ENCODE data around the gene PTDSS2. TPM values are rescaled to one million over a fixed set of nuclear protein-coding genes. Genes with fewer than 3 reads are reported as not detected.

Gene PTDSS2
- total and polyA plus RNA-seq, 10 of the 15 experiments (the other 5 are each of a cell fraction or from before 2014, with no cell fraction given) = 0.39 to 21.1 (median 10.8) TPM

- no peak for TF ChIP-seq ZNF687 (IDR thresholded peaks at IDR 0.05)
These were observed 44.6 kb upstream of the PTDSS2 start (continued) for GRCh38 chr11:405323-405953.

GRCh38 chr11:405954-406795 lies 43.9 kb upstream of the PTDSS2 start:
- Histone ChIP-seq H3K4me1 (ENCODE audit: control insufficient read depth, insufficient read depth, low read length) (peaks cover 6% of the 10 kb centered on the region; the same call in 1 of the 2 replicates), H2AFZ (ENCODE audit: control insufficient read depth, low read depth, low read length) (peak overlapping the region; percentile 68), H3K36me3 (ENCODE audit: control insufficient read depth in 2 of 2, insufficient read depth in 2 of 2, low read length in 1 of 2) (no peaks in the 10 kb centered on the region), H3K4me3 (peak overlapping the region; percentile 44; the same call in 1 of the 2 replicates), H3K79me2 (ENCODE audit: control insufficient read depth, insufficient read depth, low read length) (no peaks in the 10 kb centered on the region), H3K9ac (ENCODE audit: control insufficient read depth, insufficient read depth, low read length) (peak overlapping the region; percentile 29; the same call in 1 of the 2 replicates), H3K27ac (ENCODE audit: control insufficient read depth, insufficient read depth) (peak overlapping the region; percentile 44), H3K27me3 (replicated peaks in 1 of 2; ENCODE audit: control insufficient read depth in 2 of 2, insufficient read depth in 2 of 2, low read length in 1 of 2) (no peaks in the 10 kb centered on the region), H3K4me2 (ENCODE audit: control insufficient read depth, insufficient read depth) (peak overlapping the region; percentile 81), H4K20me1 (ENCODE audit: control insufficient read depth, insufficient read depth) (no peaks in the 10 kb centered on the region), H3K9me3 (replicated peaks; ENCODE audit: control insufficient read depth, insufficient read depth, low read length) (no peaks in the 10 kb centered on the region)
- intact Hi-C loops (cut with micrococcal nuclease; ENCODE audit: unreplicated experiment) (no loop called here), in situ Hi-C loops (cut with MboI) (no loop called here)
- DNase-seq (ENCODE audit: low read depth, low spot score) (no peak), ATAC-seq (no peak), FAIRE-seq (no peak)
- no peak for TF ChIP-seq ASH2L (IDR thresholded peaks at IDR 0.05; ENCODE audit: borderline replicate concordance, low read depth)
- ChIA-PET CTCF (interaction anchor here (1.0 to 2.1 kb wide), 3 partner anchors 43 to 113 kb away, joined by 4 to 19 read pairs (median 4); partner anchors contain the start of gene PTDSS2), SMC1A (ENCODE audit: uncharacterized antibody, unreplicated experiment) (no interaction called here), POLR2A (interaction anchor here (1.8 kb wide), 1 partner anchor 43 kb away, joined by 10 read pairs; no protein-coding TSS in a partner anchor), RAD21 (ENCODE audit: unreplicated experiment) (interaction anchor here (0.9 to 2.4 kb wide), 3 partner anchors 35 to 42 kb away, joined by 3 to 17 read pairs (median 7); no protein-coding TSS in a partner anchor)
- TSS peak; percentile 53 for BruUV-seq (replicated peaks)
- 72% methylated on average over 36 of the region's 47 CpGs for WGBS (ENCODE audit: insufficient coverage, insufficient replicate concordance, low lambda C conversion rate, missing lambda C conversion rate)

Data from GM12878 (cell line).